ENCODE measurements around the gene PPP1R9B.
A peak's percentile ranks its signal among the peaks of the same experiment; 100 is the strongest.

Gene PPP1R9B

GRCh38 chr17:50173335-50173941 is 23.0 kb upstream of the PPP1R9B start:
- DNase-seq (ENCODE audit: low read depth) = no peak

DNA sequence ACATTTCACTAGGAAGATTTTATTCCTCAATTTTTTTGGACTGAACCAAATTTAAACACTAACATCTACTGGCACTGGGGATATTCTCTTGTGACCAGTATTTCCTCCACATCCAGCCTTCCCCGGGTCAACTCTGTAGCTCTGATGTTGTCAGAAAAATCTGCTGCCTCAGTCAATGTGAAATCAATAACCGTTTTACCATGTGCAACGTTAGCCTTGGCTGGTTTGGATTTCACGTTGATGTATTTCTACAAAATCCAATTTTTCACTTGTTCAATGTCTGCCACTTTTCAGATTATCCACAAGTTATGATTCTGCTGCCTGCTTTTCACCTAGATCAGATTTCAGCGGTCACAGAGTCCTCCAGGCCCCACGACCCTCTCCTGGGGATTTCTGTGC is 22.5 kb upstream of the PPP1R9B start:
- DNase-seq (ENCODE audit: low read depth) = no peak

DNA sequence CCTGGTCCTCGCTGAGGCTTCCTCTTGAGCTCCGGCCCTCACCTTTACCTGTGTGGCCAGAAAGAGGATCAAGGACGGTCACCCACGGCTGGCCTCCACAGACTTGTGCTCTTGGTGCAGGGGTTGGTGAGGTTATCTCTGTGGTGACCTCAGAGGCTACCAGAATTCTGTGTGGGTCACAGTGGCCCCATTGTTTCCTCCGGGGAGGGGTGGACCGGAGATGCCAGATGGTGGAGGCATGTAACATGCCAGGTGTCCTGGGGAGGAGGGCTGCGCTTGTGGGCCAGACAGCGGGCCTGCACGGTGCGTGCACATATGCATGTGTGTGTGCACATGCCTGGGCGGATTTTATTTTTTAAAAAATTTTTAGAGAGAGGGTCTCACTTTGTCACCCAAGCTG is 21.7 kb upstream of the PPP1R9B start:
- no peak for DNase-seq (ENCODE audit: low read depth)

DNA sequence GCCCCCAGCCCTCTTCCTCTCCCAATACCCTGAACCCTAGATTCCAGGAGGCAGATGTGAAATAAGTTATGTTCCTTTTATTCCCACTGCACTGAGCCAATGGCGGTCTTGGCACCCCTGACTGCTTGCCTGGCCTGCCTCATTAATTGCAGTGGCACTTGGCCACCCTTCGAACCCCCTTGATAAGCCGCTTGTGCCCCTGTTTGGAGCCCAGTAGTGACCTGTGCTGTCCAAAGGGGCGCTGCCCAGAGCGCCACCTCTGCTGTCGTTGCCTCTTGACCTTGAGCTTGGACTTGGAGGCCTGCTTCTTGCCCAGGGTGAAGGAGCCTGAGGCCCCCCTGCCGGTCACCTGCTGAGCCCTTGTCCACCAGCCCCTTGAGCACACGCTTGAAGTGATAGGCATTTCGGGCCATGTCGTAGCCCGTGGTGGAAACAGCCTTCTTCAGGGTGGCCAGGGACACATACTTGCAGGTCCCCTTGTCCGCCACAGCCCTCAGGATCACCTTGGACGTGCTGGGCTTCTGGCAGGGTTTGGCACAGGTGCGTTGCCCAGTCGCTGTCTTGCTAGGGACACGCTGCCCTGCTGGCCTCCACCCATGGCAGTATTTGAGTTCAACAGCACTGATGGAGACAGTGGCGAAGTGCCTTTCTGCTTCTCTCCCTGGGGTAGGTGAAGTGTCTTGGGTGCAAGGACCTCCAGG is 21.0 kb upstream of the PPP1R9B start:
- no peak for DNase-seq (ENCODE audit: low read depth)

DNA sequence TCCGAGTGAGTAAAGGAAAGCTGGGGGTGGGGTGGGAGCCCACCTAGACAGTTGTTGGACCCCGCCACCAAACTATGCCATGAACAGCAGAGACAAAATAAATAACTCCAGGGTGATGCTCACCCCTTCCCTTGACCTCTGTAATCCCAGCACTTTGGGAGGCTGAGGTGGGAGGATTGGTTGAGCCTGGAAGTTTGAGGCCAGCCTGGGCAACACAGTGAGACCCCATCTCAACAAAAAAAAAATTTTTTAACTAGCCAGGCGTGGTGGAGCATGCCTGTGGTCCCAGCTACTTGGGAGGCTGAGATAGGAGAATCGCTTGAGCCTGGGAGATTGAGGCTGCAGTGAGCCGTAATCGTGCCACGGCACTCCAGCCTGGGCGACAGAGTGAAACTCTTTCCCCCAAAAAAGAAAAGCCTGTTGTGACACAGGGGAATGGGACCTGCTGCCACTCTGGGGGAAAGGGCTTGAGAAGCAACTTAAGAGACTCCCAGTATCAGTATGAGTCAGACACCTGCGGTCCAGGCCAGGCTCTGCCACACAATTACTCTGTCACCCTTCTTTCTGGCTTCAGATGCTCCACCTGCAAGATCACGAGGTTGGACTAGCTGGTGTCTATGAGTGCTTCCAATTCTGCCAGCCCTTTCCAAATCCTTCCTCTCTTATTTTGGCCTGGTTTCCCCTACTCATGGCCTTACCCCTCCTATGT is 20.3 kb upstream of the PPP1R9B start:
- no peak for DNase-seq (ENCODE audit: low read depth)

- no peak for DNase-seq (ENCODE audit: low read depth)
Observed at GRCh38 chr17:50169881-50170459, 19.5 kb upstream of the PPP1R9B start.

- no peak for DNase-seq (ENCODE audit: low read depth)
Observed at GRCh38 chr17:50169121-50169764, 18.8 kb upstream of the PPP1R9B start.

GRCh38 chr17:50168319-50168718 is 17.8 kb upstream of the PPP1R9B start:
- DNase-seq (ENCODE audit: low read depth) = no peak

DNA sequence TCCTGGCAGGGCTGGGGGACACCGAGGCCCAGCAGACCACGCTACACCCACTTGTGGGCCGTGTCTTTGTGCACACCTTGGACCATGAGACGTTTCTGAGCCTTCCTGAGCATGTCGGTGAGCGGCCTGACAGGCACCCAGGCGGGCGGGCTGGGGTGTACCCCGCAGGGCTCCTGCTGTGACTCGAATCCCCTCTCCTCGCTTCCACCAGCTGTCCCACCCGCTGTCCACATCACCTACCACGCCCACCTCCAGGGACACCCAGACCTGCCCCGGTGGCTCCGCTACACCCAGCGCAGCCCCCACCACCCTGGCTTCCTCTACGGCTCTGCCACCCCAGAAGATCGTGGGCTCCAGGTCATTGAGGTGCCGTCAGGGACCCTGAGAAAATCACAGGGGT is 16.9 kb upstream of the PPP1R9B start:
- DNase-seq (ENCODE audit: low read depth) = no peak

DNA sequence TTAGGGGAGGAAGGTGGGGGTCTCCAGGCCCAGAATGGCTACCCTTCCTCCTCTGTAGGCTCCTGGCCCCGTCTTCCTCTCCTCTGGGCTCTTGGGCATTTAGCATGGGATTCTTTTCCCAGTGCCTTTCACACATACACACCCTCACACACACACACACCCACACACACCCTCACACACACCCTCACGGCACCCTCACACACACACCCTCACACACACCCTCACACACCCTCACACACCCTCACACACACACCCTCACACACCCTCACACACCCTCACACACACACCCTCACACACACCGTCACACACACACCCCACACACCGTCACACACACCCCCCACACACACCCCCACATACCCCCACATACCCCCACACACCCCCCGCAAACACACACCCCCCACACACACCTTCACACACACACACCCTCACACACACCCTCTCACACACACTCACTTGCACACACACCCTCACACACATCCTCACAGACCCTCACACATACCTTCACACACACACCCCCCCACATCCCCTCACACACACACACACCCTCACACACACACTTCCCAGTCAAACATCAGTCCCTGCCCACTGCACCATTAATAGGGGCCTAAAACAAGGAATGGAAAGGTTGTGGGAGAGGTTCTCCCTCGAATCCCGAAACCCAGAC is 16.2 kb upstream of the PPP1R9B start:
- no peak for DNase-seq (ENCODE audit: low read depth)

GRCh38 chr17:50165867-50166517 is 15.5 kb upstream of the PPP1R9B start, which contains the start of gene SGCA:
SGCA (plus strand) TSS chr17:50166005; CDS start chr17:50166041, 36 bp downstream.
- no peak for DNase-seq (ENCODE audit: low read depth)

DNA sequence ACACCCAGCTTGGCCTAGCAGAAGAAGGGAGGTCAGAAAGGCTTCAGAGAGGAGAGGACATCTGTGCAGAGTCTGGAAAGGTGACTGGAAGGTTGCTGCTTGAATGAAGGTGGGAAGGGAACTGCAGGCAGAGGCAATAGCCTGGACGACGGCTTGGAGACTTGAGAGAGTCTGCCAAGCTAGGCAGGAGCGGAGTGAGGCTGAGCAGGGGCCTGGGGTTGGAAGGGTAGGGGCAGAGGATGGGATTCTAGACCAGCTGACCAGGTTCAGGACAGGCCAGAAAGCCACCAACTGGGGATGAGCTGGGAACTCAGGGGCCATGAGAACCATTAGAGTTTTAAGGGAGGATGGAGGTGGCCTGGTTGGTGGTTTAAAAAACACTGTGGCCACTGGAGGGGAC is 15.0 kb upstream of the PPP1R9B start:
- DNase-seq (ENCODE audit: low read depth) = no peak

GRCh38 chr17:50165066-50165465 is 14.6 kb upstream of the PPP1R9B start:
- DNase-seq (ENCODE audit: low read depth) = no peak

- DNase-seq (ENCODE audit: low read depth) = no peak
Observed at GRCh38 chr17:50164697-50164988, 14.2 kb upstream of the PPP1R9B start.

DNA sequence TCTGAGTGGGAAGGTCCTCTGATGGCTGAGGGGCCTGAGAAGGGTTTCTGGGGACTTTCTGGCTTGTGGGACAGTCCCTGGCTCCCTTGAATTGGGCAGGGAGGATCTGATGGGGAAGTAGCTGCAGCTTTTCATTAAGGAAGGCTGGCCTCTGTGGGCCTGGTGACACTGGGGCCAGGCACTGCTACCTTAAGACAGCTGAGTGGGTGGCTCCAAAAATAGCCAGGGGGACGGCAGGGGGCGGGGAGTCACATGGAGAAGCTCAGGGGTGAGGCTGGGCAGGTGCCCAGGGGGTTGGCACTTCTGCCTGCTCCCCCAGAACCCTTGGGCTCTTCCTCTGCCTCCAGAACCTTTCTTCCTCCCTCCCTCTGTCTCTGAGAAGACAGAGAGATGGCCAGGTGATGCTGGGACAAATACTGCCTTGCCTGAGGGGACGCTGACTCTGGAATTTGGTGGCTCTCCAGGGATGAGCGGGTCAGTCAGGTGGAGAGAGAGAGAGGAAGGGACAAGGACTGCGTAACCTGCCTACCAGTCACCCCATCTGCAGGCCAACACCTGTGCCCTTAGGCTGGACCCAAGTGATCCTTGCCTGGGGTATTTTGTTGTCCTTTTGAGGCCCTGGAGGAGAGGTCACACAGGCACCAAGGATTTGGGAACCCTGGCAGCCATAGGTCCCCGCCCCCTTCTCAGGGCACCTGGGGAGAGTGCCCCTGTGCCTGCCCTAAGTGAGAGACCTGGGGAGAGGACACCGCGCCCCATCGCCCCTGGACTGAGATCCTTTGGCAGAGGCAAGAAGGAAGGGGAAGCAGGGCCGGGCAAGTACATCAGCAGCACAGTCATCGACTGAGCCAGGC is 13.6 kb upstream of the PPP1R9B start:
- DNase-seq (ENCODE audit: low read depth) = no peak

DNA sequence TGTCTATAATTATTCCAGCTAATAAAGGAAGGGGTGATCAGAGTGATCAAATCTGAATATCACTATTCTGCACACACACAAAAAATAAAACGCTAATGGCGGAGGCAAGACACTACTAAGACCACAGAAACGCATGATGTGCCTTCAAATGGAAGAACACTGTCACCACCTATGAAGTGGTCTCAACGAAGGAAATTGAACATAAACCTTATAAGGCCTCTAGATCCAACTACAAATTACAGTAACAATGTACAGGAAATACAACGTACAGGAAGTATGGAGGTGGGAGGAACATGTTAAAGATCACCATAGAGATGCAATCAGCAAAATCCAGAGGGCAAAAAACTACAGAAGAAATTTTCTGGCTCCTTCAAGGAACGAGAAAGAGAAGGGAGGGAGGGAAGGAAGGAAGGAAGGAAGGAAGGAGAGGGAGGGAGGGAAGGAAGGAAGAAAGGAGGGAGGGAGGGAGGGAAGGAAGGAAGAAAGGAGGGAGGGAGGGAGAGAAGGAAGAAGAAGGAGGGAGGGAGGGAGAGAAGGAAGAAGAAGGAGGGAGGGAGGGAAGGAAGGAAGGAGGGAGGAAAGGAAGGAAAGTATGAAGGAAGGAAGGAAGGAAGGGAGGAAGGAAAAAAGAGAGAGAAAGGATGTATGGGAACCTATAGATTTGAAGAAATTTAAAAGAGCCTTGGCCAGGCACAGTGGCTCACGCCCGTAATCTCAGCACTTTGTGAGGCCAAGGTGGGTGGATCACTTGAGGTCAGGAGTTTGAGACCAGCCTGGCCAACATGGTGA is 12.2 kb upstream of the PPP1R9B start:
- no peak for DNase-seq (ENCODE audit: low read depth)

GRCh38 chr17:50161911-50162288 is 11.4 kb upstream of the PPP1R9B start:
- no peak for DNase-seq (ENCODE audit: low read depth)

GRCh38 chr17:50161023-50161910 is 10.8 kb upstream of the PPP1R9B start:
- DNase-seq (ENCODE audit: low read depth) = peak; percentile 94

DNA sequence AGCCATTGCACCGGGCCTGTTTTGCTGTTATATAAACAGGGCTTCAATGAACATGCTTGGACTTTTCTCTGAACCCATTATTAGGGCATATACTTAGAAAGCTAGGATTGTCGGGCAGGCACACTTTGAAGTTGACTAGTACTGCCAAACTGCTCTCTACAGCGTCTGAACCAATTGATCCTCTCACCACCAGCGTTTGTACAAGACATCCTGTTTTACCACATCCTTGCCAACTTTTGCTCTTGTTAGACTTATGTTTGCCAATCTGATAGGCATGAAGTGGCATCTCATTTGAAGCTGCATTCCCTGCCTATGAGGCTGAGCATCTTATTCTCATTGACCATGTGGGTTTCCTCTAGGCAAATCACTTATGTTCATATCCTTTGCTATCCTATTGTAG is 7.4 kb upstream of the PPP1R9B start:
- DNase-seq (ENCODE audit: low read depth) = no peak
